Measurements from ENCODE around the gene C13orf46. TPM values are rescaled to one million over a fixed set of nuclear protein-coding genes. Genes with fewer than 3 reads are reported as not detected.

C13orf46 gene
- total and polyA plus RNA-seq, 2 donors (not counting 1 experiment from before 2014, with no cell fraction given): 0.50 to 0.56 TPM

DNA sequence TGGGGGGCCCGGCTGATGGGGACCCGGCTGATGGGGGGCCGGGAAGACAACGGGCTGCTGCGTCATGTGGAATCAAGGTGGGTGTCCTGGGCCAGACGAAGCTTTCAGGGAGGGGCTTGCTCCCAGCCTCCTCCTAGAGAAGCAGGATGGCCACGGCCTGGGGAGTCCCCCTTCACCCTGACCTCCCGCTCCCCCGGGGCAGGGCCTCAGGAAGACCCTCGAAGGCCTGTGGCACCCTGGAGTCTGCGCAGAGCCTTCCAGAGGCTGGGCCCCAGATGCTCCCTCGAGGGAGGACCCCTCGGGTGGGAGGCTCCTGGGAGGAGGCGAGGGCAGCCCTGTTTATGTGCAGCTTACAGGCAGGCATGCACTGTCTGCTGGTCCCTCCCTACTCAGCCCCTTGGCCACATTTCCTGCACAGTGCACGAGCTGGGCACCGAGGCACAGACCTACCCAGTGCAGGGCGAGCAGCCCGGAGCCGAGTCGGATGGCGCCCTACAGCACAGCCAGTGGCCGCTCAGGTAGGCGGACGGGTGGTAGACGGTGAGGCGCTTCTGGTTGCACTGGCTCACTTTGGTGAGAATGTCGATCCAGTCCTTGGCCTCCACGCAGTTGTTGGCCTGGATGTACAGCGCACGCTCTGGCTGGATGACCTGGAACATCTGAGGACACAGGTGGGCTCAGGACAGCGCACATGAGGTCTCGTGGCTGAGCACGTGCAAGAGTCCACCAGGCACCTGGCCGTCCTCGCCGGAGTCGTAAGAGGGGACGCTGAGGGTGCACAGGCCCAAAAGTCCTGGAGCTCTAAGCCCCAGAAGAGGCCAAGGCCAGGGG is 22.4 kb upstream of the C13orf46 start:
- H3K4me3 ChIP-seq (replicated peaks in 1 of 4; ENCODE audit: control extremely low read depth in 1 of 4, insufficient read depth in 1 of 4, low read depth in 3 of 4, low read length in 4 of 4): no peak overlapping the region
- H3K36me3 ChIP-seq (ENCODE audit: control insufficient read depth, insufficient read depth, low read length): peaks cover 29% of the 10 kb centered on the region
- H2AFZ ChIP-seq (ENCODE audit: low read length): no peak overlapping the region
- H3K9ac ChIP-seq (ENCODE audit: insufficient read depth, low read length): no peak overlapping the region
- no peaks in the 10 kb centered on the region for H3K9me3 ChIP-seq (ENCODE audit: control insufficient read depth, insufficient read depth, low read depth, low read length)
- H3K27me3 ChIP-seq (ENCODE audit: control insufficient read depth, insufficient read depth, low read length): no peaks in the 10 kb centered on the region
- no peak overlapping the region for H3K4me2 ChIP-seq (ENCODE audit: extremely low read depth, insufficient read depth, low read length)
- no peak for DNase-seq (ENCODE audit: low read depth in 2 of 2)
- H3K79me2 ChIP-seq (ENCODE audit: control insufficient read depth, insufficient read depth, low read length): no peaks in the 10 kb centered on the region
- H3K27ac ChIP-seq (ENCODE audit: insufficient read depth, low read length): no peak overlapping the region
- TF ChIP-seq EZH2 (IDR thresholded peaks at IDR 0.05; ENCODE audit: low read length, missing control alignments): no peak
- TF ChIP-seq, protein P1, sequence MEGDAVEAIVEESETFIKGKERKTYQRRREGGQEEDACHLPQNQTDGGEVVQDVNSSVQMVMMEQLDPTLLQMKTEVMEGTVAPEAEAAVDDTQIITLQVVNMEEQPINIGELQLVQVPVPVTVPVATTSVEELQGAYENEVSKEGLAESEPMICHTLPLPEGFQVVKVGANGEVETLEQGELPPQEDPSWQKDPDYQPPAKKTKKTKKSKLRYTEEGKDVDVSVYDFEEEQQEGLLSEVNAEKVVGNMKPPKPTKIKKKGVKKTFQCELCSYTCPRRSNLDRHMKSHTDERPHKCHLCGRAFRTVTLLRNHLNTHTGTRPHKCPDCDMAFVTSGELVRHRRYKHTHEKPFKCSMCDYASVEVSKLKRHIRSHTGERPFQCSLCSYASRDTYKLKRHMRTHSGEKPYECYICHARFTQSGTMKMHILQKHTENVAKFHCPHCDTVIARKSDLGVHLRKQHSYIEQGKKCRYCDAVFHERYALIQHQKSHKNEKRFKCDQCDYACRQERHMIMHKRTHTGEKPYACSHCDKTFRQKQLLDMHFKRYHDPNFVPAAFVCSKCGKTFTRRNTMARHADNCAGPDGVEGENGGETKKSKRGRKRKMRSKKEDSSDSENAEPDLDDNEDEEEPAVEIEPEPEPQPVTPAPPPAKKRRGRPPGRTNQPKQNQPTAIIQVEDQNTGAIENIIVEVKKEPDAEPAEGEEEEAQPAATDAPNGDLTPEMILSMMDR (conservative IDR thresholded peaks at IDR 0.05 in 1 of 2, IDR thresholded peaks at IDR 0.05 in 1 of 2; ENCODE audit: low read depth in 1 of 2, low read length in 2 of 2): no peak
- no peaks in the 10 kb centered on the region for H4K20me1 ChIP-seq (ENCODE audit: control insufficient read depth, extremely low read depth, insufficient read depth, low read length)
- H3K4me1 ChIP-seq (ENCODE audit: control insufficient read depth, extremely low read depth, insufficient read depth, low read length): peaks cover 13% of the 10 kb centered on the region

DNA sequence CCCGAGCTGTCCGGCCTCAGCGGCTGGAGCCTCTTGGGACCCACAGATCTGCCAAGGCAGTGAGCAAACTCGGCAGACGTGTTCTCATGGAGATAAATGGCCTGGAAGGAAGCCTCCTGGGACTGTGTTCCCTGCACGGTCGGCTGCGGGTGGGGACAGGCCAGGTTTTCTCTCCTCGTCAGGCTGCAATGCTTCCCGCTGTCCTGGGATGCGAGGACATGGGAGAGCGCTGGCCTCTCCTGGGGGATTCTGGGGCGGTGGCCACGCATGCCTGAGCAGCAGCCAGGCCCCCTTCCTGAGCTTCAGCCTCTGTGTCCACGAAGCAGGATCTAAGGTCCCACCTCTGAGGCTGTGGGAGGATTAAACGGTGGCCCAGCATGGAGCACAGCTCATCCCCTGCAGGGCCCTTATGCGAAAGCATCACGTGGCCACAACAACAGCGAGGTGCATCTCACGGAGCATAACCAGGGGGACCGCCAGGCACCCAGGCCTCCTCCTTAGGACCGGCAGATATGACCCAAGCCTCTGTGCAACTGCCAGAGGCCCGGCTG is 21.2 kb upstream of the C13orf46 start:
- Histone ChIP-seq H4K20me1 (ENCODE audit: control insufficient read depth, extremely low read depth, insufficient read depth, low read length) (no peaks in the 10 kb centered on the region), H2AFZ (ENCODE audit: low read length) (no peak overlapping the region), H3K4me3 (replicated peaks in 1 of 4; ENCODE audit: control extremely low read depth in 1 of 4, insufficient read depth in 1 of 4, low read depth in 3 of 4, low read length in 4 of 4) (no peak overlapping the region), H3K9ac (ENCODE audit: insufficient read depth, low read length) (no peak overlapping the region), H3K4me1 (ENCODE audit: control insufficient read depth, extremely low read depth, insufficient read depth, low read length) (peaks cover 13% of the 10 kb centered on the region), H3K79me2 (ENCODE audit: control insufficient read depth, insufficient read depth, low read length) (no peaks in the 10 kb centered on the region), H3K27me3 (ENCODE audit: control insufficient read depth, insufficient read depth, low read length) (no peaks in the 10 kb centered on the region), H3K36me3 (ENCODE audit: control insufficient read depth, insufficient read depth, low read length) (peaks cover 33% of the 10 kb centered on the region), H3K9me3 (ENCODE audit: control insufficient read depth, insufficient read depth, low read depth, low read length) (no peaks in the 10 kb centered on the region), H3K4me2 (ENCODE audit: extremely low read depth, insufficient read depth, low read length) (no peak overlapping the region), H3K27ac (ENCODE audit: insufficient read depth, low read length) (no peak overlapping the region)
- no peak for DNase-seq (ENCODE audit: low read depth in 2 of 2)
- no peak for TF ChIP-seq EZH2 (IDR thresholded peaks at IDR 0.05; ENCODE audit: low read length, missing control alignments)
- TF ChIP-seq, protein P1 (conservative IDR thresholded peaks at IDR 0.05 in 1 of 2, IDR thresholded peaks at IDR 0.05 in 1 of 2; ENCODE audit: low read depth in 1 of 2, low read length in 2 of 2): no peak

DNA sequence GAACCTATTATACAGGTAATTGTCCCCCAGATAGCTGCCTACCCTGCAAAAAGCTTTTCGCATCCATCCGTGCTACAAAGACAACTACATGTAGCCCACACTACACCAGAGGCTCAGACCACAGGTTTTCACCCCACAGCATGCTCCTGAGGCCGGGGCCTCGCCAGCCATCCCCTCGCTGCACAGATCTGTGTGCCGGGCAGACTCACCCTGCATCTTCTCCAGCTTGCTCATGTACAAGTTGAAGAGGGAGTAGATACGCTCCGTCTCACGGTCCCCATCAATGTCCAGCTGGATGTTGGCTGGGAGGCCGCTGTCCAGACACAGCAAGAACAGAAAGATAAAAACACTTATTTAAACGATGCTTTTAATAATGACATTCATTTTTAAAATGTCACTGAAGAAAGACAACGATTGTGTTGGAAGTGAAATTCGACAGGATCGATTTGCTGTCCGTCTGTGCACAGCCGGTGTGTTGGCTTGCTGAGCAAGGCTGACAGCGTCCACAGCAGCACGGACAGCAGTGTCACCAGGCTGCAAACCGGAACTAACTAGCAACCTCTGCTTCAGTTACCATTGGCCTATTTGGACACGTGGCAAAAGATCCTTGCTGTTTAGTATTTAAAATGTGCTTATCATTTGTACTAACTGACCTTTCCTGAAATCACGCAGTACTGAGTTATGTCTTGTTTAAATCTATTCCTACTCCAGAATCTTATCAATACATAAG is 18.6 kb upstream of the C13orf46 start:
- DNase-seq (ENCODE audit: low read depth in 2 of 2): no peak
- Histone ChIP-seq H3K36me3 (ENCODE audit: control insufficient read depth, insufficient read depth, low read length) (peaks cover 31% of the 10 kb centered on the region), H4K20me1 (ENCODE audit: control insufficient read depth, extremely low read depth, insufficient read depth, low read length) (no peaks in the 10 kb centered on the region), H3K9ac (ENCODE audit: insufficient read depth, low read length) (no peak overlapping the region), H3K27ac (ENCODE audit: insufficient read depth, low read length) (no peak overlapping the region), H3K4me3 (replicated peaks in 1 of 4; ENCODE audit: control extremely low read depth in 1 of 4, insufficient read depth in 1 of 4, low read depth in 3 of 4, low read length in 4 of 4) (no peak overlapping the region), H3K9me3 (ENCODE audit: control insufficient read depth, insufficient read depth, low read depth, low read length) (no peaks in the 10 kb centered on the region), H2AFZ (ENCODE audit: low read length) (no peak overlapping the region), H3K4me2 (ENCODE audit: extremely low read depth, insufficient read depth, low read length) (no peak overlapping the region), H3K4me1 (ENCODE audit: control insufficient read depth, extremely low read depth, insufficient read depth, low read length) (no peaks in the 10 kb centered on the region), H3K79me2 (ENCODE audit: control insufficient read depth, insufficient read depth, low read length) (no peaks in the 10 kb centered on the region), H3K27me3 (ENCODE audit: control insufficient read depth, insufficient read depth, low read length) (no peaks in the 10 kb centered on the region)
- no peak for TF ChIP-seq EZH2 (IDR thresholded peaks at IDR 0.05; ENCODE audit: low read length, missing control alignments)
- TF ChIP-seq, protein P1 (conservative IDR thresholded peaks at IDR 0.05 in 1 of 2, IDR thresholded peaks at IDR 0.05 in 1 of 2; ENCODE audit: low read depth in 1 of 2, low read length in 2 of 2): no peak

Measured in fibroblast of lung (primary cell).